Chondrocyte (in vitro differentiated cells): Measurements from ENCODE around the gene GALNT17. TPM values are rescaled to one million over a fixed set of nuclear protein-coding genes. Genes with fewer than 3 reads are reported as not detected.

Experiments used
- DNase-seq: peaks from one replicate; pipeline ENCODE4 v3.0.0; 2021; ENCODE audit warnings: mixed read lengths, low spot score
- H3K27ac Mint-ChIP-seq: one replicate; pipeline ENCODE4 v1.8.0; 2021; ENCODE audit warnings: mild to moderate bottlenecking, moderate library complexity, mixed read lengths; ENCODE audit not compliant: unreplicated experiment
- H3K27me3 Mint-ChIP-seq: 2 replicates; pipeline ENCODE4 v1.8.0; 2021; ENCODE audit warnings: low read depth, mixed read lengths
- H3K36me3 Mint-ChIP-seq: 2 replicates; pipeline ENCODE4 v1.8.0; 2021; ENCODE audit warnings: low read depth, mixed read lengths
- H3K4me1 Mint-ChIP-seq: 2 replicates; pipeline ENCODE4 v1.8.0; 2021; ENCODE audit warnings: low read depth, mild to moderate bottlenecking, mixed read lengths
- H3K4me3 Mint-ChIP-seq: one replicate; pipeline ENCODE4 v1.8.0; 2021; ENCODE audit warnings: mild to moderate bottlenecking, moderate library complexity, mixed read lengths; ENCODE audit not compliant: unreplicated experiment
- H3K9me3 Mint-ChIP-seq: 2 replicates; pipeline ENCODE4 v1.8.0; 2021; ENCODE audit warnings: low read depth, mixed read lengths
- CTCF ChIP-seq: fragments of 200-600 bp; sonication (generic); IDR thresholded peaks from 2 replicates; pipeline ENCODE4 v1.5.0; 2021; ENCODE audit warnings: antibody characterized with exemption, mild to moderate bottlenecking, moderate library complexity
- total RNA-seq: library from RNA; stranded (reverse); gene quantifications from 3 replicates; pipeline ENCODE4 v1.2.1, GENCODE V29; 2021

Gene GALNT17
- total RNA-seq, 1 donor from 2014 or later, result 24.4 TPM

DNA sequence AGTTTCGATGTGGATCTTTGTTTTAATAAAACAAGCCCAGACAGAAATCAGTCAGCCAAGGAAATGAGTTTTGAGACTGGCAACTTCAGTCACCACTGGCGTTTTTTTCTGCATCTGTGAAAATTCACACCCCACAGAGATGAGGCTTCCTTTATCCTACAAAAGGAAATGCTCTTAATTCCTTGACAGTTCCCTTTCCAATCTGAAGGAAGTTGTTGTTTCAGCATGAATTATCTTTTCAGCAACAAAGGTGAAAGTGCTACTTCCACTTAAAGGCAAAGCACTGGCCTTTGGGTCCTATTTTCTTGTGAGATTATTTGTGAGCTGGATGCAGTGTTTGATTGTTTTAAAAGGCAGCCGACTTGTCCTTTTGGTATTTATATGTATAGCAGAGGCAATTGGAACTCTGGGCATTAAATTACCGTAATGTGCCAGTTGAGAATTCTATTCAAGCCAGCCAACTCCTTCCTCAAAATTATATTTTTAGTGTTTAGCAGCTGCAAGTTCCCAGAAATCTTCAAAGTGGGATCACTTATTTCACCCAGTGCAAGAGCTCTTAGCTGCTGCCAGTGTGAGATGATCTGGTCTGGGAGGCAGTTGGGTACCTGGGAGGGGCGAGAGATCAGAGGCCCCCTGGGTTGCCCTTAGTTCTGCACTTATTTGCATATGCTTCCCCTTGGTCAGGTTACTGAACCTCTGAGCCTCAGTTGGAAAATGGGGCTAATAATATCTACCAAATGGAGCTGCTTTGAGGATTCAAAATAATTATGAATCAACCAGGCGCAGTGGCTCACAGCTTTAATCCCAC, 427.1 kb downstream of the GALNT17 start:
- peak overlapping the region; percentile 85 for H3K27ac Mint-ChIP-seq
- H3K4me1 Mint-ChIP-seq, result peaks cover 52% of the 10 kb centered on the region
- no peaks in the 10 kb centered on the region for H3K27me3 Mint-ChIP-seq
- H3K36me3 Mint-ChIP-seq, result peaks cover 3% of the 10 kb centered on the region
- TF ChIP-seq CTCF, result no peak
- H3K4me3 Mint-ChIP-seq, result peak overlapping the region; percentile 16
- no peaks in the 10 kb centered on the region for H3K9me3 Mint-ChIP-seq
- no peak for DNase-seq

GRCh38 chr7:71560354-71560995, 428.5 kb downstream of the GALNT17 start:
- Mint-ChIP-seq H3K36me3 (peaks cover 3% of the 10 kb centered on the region), H3K27ac (peak overlapping the region; percentile 72), H3K27me3 (no peaks in the 10 kb centered on the region), H3K9me3 (no peaks in the 10 kb centered on the region), H3K4me3 (no peak overlapping the region), H3K4me1 (peaks cover 43% of the 10 kb centered on the region)
- DNase-seq, result no peak
- TF ChIP-seq CTCF, result no peak

DNA sequence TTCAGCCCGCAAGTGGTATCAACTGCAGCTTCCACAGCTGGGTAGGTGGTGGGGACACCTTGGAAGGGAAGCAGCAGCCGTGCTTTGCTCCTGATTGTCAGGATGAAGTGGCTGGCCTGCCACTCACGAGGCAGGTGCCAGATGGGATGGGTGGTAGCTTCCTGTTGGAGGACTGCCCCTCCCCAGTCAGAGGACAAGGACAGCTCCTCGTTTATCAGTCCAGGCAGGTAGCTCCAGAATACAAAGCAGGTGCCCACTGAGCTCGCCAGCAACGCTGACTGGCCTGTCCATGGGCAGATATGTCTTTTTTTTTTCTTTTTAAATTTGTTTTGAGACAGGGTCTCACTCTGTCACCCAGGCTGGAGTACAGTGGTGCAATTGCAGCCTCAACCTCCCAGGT, 431.3 kb downstream of the GALNT17 start:
- TF ChIP-seq CTCF, result no peak
- H3K27ac Mint-ChIP-seq, result no peak overlapping the region
- H3K4me1 Mint-ChIP-seq, result peaks cover 32% of the 10 kb centered on the region
- peaks cover 3% of the 10 kb centered on the region for H3K36me3 Mint-ChIP-seq
- H3K9me3 Mint-ChIP-seq, result no peaks in the 10 kb centered on the region
- H3K27me3 Mint-ChIP-seq, result no peaks in the 10 kb centered on the region
- no peak overlapping the region for H3K4me3 Mint-ChIP-seq
- no peak for DNase-seq

DNA sequence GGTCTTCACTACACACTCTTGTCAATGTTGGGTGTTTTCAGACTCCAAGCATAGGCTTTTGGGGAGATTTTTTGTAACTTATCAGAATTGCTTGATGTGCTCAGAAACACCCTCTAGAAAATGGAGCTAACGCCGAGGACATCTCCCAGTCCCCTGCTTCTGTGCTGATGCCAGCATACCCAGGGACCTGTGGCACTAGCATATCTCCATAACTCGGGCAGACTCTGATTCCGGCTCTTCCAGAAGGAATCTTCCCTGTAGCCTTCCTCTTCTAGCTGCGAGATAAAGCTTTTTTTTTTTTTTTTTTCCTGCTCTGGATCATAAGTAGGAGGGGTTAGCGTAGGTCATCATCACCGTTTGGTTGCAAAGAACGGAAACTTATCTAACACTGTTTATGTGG, 434.4 kb downstream of the GALNT17 start:
- Mint-ChIP-seq H3K27me3 (no peaks in the 10 kb centered on the region), H3K27ac (no peak overlapping the region), H3K4me1 (peaks cover 2% of the 10 kb centered on the region), H3K4me3 (no peak overlapping the region), H3K9me3 (peaks cover 4% of the 10 kb centered on the region), H3K36me3 (peaks cover 2% of the 10 kb centered on the region)
- TF ChIP-seq CTCF, result no peak
- no peak for DNase-seq

- Mint-ChIP-seq H3K27me3 (no peaks in the 10 kb centered on the region), H3K4me1 (no peaks in the 10 kb centered on the region), H3K27ac (no peak overlapping the region), H3K36me3 (no peaks in the 10 kb centered on the region), H3K9me3 (peaks cover 4% of the 10 kb centered on the region), H3K4me3 (no peak overlapping the region)
- no peak for TF ChIP-seq CTCF
- DNase-seq, result no peak
Measured at GRCh38 chr7:71566991-71567390, 435.0 kb downstream of the GALNT17 start.
